Measurements from ENCODE around the gene CRTC3.
"Not testable (repeated sequence)": the region's sequence is repeated elsewhere in the genome, so short reads cannot be mapped to it uniquely, and the experiment has no call there.

CRTC3 gene

DNA sequence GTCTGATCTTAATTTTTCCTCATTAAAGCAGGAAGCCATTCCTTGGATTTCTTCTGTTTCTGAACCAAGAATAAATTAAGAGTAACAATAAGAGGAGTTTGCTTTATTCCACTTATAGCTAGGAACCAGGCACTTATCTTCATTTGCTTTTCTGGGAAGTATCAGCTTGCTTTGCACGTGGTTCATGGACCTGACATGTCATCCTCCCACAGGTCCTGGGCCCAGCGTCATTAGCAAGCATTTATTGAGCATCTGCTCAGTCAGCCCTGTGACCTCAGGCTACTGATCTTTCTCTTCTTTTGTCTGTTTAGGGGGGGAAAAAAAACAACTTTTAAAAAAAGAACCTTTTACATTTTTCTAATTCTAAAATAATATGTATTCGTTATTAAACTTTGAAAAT, 34.7 kb upstream of the CRTC3 start:
- H3K4me3 ChIP-seq, result no peak overlapping the region
- no peaks in the 10 kb centered on the region for H3K9me3 ChIP-seq
- H3K36me3 ChIP-seq, result peaks cover 100% of the 10 kb centered on the region
- H3K4me1 ChIP-seq, result no peaks in the 10 kb centered on the region
- H3K27ac ChIP-seq, result no peak overlapping the region
- H3K4me2 ChIP-seq, result no peak overlapping the region
- TF ChIP-seq Cebpa-rat (IDR thresholded peaks at IDR 0.05), result no peak
- no peaks in the 10 kb centered on the region for H4K20me1 ChIP-seq
- H3K27me3 ChIP-seq, result no peaks in the 10 kb centered on the region
- H3K9ac ChIP-seq, result no peak overlapping the region

- Histone ChIP-seq H3K27ac (no peak overlapping the region), H3K4me2 (no peak overlapping the region), H3K27me3 (no peaks in the 10 kb centered on the region), H3K9ac (no peak overlapping the region), H3K36me3 (peaks cover 94% of the 10 kb centered on the region), H3K9me3 (no peaks in the 10 kb centered on the region), H3K4me1 (no peaks in the 10 kb centered on the region), H4K20me1 (no peaks in the 10 kb centered on the region), H3K4me3 (no peak overlapping the region)
- no peak for TF ChIP-seq Cebpa-rat (IDR thresholded peaks at IDR 0.05)
Observed at GRCh38 chr15:90496791-90497190, 32.9 kb upstream of the CRTC3 start.

GRCh38 chr15:90497376-90497775, 32.3 kb upstream of the CRTC3 start:
- H3K27me3 ChIP-seq, result no peaks in the 10 kb centered on the region
- H3K9ac ChIP-seq, result no peak overlapping the region
- no peak overlapping the region for H3K4me3 ChIP-seq
- TF ChIP-seq Cebpa-rat (IDR thresholded peaks at IDR 0.05), result no peak
- H3K27ac ChIP-seq, result no peak overlapping the region
- no peaks in the 10 kb centered on the region for H3K4me1 ChIP-seq
- H4K20me1 ChIP-seq, result no peaks in the 10 kb centered on the region
- H3K4me2 ChIP-seq, result no peak overlapping the region
- peaks cover 94% of the 10 kb centered on the region for H3K36me3 ChIP-seq
- H3K9me3 ChIP-seq, result no peaks in the 10 kb centered on the region

DNA sequence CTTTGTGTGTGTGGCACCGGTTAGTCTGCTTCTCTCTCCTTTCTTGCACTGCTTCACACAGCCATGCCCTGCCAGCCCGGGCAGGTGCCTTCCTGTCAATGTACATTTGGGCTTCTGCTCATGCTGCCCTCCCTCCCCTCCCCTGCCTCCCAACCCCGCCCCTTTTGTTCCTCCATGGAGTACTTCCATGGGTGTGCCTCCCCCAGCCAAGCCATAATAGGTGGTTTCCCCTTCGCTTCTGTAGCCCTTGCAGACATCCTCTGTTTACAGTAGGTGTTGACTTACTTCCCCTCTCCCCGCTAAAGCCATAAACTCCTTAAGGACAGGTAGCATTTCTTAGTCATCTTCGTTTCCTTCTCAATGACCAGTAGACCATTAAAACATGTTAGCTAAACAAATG, 31.8 kb upstream of the CRTC3 start:
- Histone ChIP-seq H3K27me3 (no peaks in the 10 kb centered on the region), H3K27ac (no peak overlapping the region), H3K4me1 (no peaks in the 10 kb centered on the region), H3K4me2 (no peak overlapping the region), H3K9ac (no peak overlapping the region), H3K4me3 (no peak overlapping the region), H4K20me1 (no peaks in the 10 kb centered on the region), H3K36me3 (peaks cover 94% of the 10 kb centered on the region), H3K9me3 (no peaks in the 10 kb centered on the region)
- no peak for TF ChIP-seq Cebpa-rat (IDR thresholded peaks at IDR 0.05)

DNA sequence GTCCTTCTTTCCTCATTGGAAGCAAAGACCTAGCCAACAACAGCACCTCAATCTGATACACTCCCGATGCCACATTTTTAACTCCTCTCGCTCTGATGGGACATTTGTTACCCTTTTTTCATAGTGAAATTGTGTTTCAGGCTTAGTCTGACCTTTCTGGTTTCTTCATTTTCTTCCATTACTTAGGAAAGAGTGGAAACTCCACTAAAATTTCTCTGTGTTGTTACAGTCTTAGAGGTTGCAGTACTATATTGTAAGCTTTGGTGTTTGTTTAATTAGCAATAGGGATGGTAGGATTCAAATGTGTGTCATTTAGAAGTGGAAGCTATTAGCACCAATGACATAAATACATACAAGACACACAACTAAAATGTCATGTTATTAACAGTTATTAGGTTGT, 29.6 kb upstream of the CRTC3 start:
- Histone ChIP-seq H3K9me3 (no peaks in the 10 kb centered on the region), H3K4me3 (no peak overlapping the region), H3K4me1 (no peaks in the 10 kb centered on the region), H3K27me3 (no peaks in the 10 kb centered on the region), H3K9ac (no peak overlapping the region), H3K4me2 (no peak overlapping the region), H4K20me1 (no peaks in the 10 kb centered on the region), H3K36me3 (peaks cover 74% of the 10 kb centered on the region), H3K27ac (no peak overlapping the region)
- no peak for TF ChIP-seq Cebpa-rat (IDR thresholded peaks at IDR 0.05)

DNA sequence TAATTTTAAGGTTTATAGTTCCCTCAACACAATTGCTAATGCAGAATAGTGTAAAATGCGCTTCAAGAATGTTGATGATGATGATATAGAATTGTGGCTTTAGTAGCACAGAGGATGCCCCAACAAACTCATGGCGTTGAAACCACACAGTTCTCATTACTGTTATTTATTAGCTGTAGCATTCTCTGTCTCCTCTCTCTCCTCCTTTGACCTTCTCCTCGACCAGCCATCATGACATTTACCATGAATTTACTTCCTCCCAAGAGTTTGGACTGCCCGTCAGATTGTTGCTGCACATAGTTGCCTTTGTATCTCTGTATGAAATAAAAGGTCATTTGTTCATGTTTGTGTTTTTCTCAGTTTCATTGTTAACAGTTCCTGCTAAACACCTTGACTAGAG, 27.8 kb upstream of the CRTC3 start:
- H3K27ac ChIP-seq, result no peak overlapping the region
- TF ChIP-seq Cebpa-rat (IDR thresholded peaks at IDR 0.05), result no peak
- no peaks in the 10 kb centered on the region for H3K27me3 ChIP-seq
- H3K9me3 ChIP-seq, result no peaks in the 10 kb centered on the region
- no peaks in the 10 kb centered on the region for H3K4me1 ChIP-seq
- no peak overlapping the region for H3K4me2 ChIP-seq
- no peak overlapping the region for H3K4me3 ChIP-seq
- H4K20me1 ChIP-seq, result no peaks in the 10 kb centered on the region
- peaks cover 57% of the 10 kb centered on the region for H3K36me3 ChIP-seq
- no peak overlapping the region for H3K9ac ChIP-seq

DNA sequence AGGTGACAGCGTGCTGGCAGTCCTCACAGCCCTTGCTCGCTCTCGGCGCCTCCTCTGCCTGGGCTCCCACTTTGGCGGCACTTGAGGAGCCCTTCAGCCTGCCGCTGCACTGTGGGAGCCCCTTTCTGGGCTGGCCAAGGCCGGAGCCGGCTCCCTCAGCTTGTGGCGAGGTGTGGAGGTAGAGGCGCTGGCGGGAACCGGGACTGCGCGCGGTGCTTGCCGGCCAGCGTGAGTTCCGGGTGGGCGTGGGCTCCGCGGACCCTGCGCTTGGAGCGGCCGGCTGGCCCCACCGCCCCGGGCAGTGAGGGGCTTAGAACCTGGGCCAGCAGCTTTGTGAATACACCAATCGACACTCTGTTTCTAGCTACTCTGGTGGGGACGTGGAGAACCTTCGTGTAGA, 18.9 kb upstream of the CRTC3 start:
- H3K4me1 ChIP-seq, H4K20me1 ChIP-seq, H3K27ac ChIP-seq, H3K36me3 ChIP-seq, H3K4me3 ChIP-seq, H3K27me3 ChIP-seq, H3K9ac ChIP-seq, H3K4me2 ChIP-seq: not testable (repeated sequence)
- peaks cover 25% of the 10 kb centered on the region for H3K9me3 ChIP-seq

- H3K27me3 ChIP-seq, H3K27ac ChIP-seq, H4K20me1 ChIP-seq, H3K4me2 ChIP-seq, H3K4me3 ChIP-seq, H3K9ac ChIP-seq, H3K4me1 ChIP-seq, H3K36me3 ChIP-seq: not testable (repeated sequence)
- H3K9me3 ChIP-seq, result peaks cover 25% of the 10 kb centered on the region
Observed at GRCh38 chr15:90511211-90511618, 18.5 kb upstream of the CRTC3 start.

DNA sequence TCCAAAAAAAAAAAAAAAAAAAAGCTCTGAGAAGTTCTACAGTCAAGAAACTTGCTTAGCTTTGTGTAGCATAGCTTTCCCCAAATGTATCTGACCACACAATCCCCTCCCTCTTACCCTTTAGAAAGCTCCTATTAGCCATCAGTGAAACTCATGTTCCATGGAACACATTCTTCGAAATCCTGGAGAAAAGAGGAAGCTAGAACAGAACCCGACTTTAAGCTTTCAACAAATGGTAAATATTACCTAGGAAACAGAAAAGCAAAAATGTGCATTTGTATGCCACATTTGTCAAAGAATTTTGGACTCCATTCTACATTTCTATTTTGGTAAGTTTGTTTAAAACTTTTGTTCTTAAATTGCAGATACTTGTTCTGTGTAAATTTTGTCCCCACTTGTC, 17.4 kb upstream of the CRTC3 start:
- Histone ChIP-seq H3K27me3 (no peaks in the 10 kb centered on the region), H3K4me2 (no peak overlapping the region), H3K9ac (no peak overlapping the region), H3K27ac (no peak overlapping the region), H3K9me3 (peaks cover 25% of the 10 kb centered on the region), H3K4me3 (no peak overlapping the region), H3K36me3 (peaks cover 8% of the 10 kb centered on the region; the same call in 1 of the 2 replicates), H3K4me1 (peaks cover 8% of the 10 kb centered on the region; the same call in 1 of the 2 replicates), H4K20me1 (no peaks in the 10 kb centered on the region)
- TF ChIP-seq Cebpa-rat (IDR thresholded peaks at IDR 0.05), result no peak

DNA sequence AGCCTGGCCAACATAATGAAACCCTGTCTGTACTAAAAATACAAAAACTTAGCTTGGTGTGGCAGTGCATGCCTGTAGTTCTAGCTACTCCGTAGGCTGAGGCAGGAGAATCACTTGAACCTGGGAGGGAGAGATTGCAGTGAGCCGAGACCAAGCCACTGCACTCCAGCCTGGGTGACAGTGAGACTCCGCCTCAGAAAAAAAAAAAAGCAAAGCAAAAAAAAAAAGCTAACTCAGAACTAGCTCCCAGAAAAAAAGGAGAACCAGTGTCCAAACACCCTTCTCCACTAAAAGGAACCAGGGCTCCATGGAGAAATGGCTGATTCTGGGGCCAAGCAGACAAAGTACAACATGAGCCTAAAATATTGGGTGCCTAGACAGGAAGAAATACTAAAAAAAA, 16.7 kb upstream of the CRTC3 start:
- Histone ChIP-seq H3K4me3 (no peak overlapping the region), H4K20me1 (no peaks in the 10 kb centered on the region), H3K36me3 (peaks cover 8% of the 10 kb centered on the region; the same call in 1 of the 2 replicates), H3K9ac (no peak overlapping the region), H3K4me1 (peaks cover 8% of the 10 kb centered on the region; the same call in 1 of the 2 replicates), H3K27ac (no peak overlapping the region), H3K9me3 (peaks cover 25% of the 10 kb centered on the region), H3K27me3 (no peaks in the 10 kb centered on the region), H3K4me2 (no peak overlapping the region)
- TF ChIP-seq Cebpa-rat (IDR thresholded peaks at IDR 0.05), result no peak

- peaks cover 8% of the 10 kb centered on the region; the same call in 1 of the 2 replicates for H3K36me3 ChIP-seq
- no peak overlapping the region for H3K4me2 ChIP-seq
- no peak overlapping the region for H3K4me3 ChIP-seq
Observed at GRCh38 chr15:90513448-90513847, 16.3 kb upstream of the CRTC3 start.

GRCh38 chr15:90513893-90514292, 15.8 kb upstream of the CRTC3 start:
- H3K9ac ChIP-seq, H3K4me2 ChIP-seq, H3K36me3 ChIP-seq, H3K4me3 ChIP-seq, H3K27ac ChIP-seq, H4K20me1 ChIP-seq, H3K27me3 ChIP-seq, H3K4me1 ChIP-seq: not testable (repeated sequence)
- H3K9me3 ChIP-seq, result peaks cover 25% of the 10 kb centered on the region

More at GRCh38 chr15:90513448-90513847, 16.3 kb upstream of the CRTC3 start:
- H3K9ac ChIP-seq, result no peak overlapping the region
- peaks cover 8% of the 10 kb centered on the region; the same call in 1 of the 2 replicates for H3K4me1 ChIP-seq
- TF ChIP-seq Cebpa-rat (IDR thresholded peaks at IDR 0.05), result no peak
- peaks cover 25% of the 10 kb centered on the region for H3K9me3 ChIP-seq
- no peaks in the 10 kb centered on the region for H4K20me1 ChIP-seq
- H3K27ac ChIP-seq, result no peak overlapping the region
- H3K27me3 ChIP-seq, result no peaks in the 10 kb centered on the region
